Stimulated activated CD8-positive, alpha-beta memory T cell treated with anti-CD3 and anti-CD28 coated beads, Interleukin-7, amount 100 ng/mL, for 24 hours (primary cell): ENCODE measurements around the gene RAET1E.
"Not testable (repeated sequence)": the region's sequence is repeated elsewhere in the genome, so short reads cannot be mapped to it uniquely, and the experiment has no call there.

Source experiments
- DNase-seq: peaks from one replicate; pipeline ENCODE4 v3.0.0-alpha.2; 2020; ENCODE audit warnings: low read depth

RAET1E gene

GRCh38 chr6:149861603-149862423, 36.1 kb downstream of the RAET1E start:
- DNase-seq: no peak

DNA sequence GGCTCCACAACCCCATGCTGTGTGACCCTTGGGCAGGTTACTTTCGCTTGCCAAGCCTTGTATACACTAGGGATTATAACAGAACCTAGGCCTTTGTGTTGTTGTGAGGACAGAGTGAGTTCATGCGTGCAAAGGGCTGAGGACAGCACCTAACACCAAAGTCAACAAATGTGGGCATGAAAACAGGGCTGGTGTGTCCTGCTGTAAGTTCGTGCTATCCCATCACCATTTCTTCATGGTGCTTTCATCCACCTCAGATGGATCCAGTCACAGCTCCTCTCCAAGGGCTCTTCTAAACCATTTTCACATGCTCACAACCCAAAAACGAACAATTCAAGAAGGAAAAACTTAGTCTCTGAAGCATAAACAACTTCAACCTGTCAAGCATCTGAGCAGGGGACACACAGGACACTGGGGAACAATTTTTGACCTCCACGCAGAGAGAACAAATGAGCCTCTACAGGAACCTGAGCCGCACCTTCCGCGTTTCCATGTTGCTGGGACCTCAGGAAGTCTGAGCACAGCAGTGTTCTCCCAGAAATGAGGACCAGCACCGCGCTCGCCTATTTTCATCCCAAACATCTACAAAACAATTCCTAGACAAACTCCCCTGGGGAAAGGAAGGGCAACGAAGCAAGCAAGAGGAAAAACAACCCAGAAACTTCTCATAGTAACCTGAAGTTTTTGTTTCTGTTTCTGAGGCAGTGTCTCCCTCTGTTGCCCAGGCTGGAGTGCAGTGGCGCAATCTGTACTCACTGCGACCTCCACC, 36.9 kb downstream of the RAET1E start:
- DNase-seq: no peak

- no peak for DNase-seq
Measured at GRCh38 chr6:149860513-149860833, 37.4 kb downstream of the RAET1E start.

GRCh38 chr6:149859938-149860337, 38.0 kb downstream of the RAET1E start:
- DNase-seq: no peak

- DNase-seq: no peak
Measured at GRCh38 chr6:149859368-149859767, 38.5 kb downstream of the RAET1E start.

- DNase-seq: no peak
Measured at GRCh38 chr6:149857541-149857940, 40.4 kb downstream of the RAET1E start.

- DNase-seq: no peak
Measured at GRCh38 chr6:149856256-149856994, 41.5 kb downstream of the RAET1E start.

GRCh38 chr6:149855741-149856140, 42.2 kb downstream of the RAET1E start:
- DNase-seq: no peak

- DNase-seq: no peak
Measured at GRCh38 chr6:149855040-149855654, 42.8 kb downstream of the RAET1E start.

DNA sequence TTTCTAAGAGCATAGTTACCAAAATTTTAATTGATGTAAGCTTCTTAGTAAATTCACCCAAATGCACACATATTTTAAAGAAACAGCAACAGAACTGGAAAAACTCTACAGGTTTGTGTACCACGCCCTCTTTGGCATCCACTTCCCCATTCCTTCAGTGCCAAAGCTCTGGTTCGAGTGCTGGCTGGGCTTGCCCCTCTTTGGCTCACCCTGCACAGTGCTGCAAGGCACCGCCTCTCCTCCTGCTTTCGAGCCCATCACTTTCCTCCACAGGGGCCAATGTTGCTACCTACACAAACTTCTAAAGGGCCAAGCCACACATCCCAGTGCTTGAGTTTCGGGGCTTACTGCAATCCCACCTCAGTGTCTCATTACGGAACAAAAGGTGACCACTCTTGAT, 43.4 kb downstream of the RAET1E start:
- no peak for DNase-seq

DNA sequence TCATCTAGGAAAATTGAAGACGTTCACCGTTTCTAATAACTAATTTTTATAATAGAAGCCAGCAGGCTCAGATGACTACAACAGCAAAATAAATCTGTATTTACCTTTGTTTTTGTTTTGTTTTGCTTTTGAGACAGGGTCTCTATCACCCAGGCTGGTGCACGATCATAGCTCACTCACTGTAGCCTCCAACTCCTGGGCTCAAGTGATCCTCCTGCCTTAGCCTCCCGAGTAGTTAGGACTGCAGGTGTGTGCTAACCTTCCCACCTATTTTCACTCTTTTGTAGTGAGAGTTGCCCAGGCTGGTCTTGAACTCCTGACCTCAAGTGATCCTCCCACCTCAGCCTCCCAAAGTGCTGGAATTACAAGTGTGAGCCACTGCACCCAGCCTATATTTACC, 43.9 kb downstream of the RAET1E start:
- not testable (repeated sequence) for DNase-seq

GRCh38 chr6:149852881-149853280, 45.0 kb downstream of the RAET1E start:
- DNase-seq: no peak

DNA sequence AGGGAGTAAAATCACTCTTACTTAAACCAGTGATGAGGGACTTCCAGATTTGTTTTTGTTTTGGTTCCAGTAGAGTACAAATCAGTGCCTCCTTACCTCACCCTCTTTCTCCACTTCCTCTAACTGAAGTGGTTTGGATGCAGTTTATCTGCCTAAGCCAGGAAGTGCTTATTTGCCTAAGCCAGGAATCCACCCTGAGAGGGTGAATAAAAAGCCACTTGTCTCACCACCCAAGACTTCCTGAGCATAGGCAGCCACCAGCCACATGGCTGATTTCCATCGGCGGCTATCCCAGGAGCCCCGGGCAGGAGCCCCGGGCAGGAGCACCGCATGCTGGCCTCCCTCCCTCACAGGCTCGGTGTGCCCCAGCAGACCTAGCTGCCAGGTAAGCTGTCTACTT, 45.7 kb downstream of the RAET1E start:
- no peak for DNase-seq

DNA sequence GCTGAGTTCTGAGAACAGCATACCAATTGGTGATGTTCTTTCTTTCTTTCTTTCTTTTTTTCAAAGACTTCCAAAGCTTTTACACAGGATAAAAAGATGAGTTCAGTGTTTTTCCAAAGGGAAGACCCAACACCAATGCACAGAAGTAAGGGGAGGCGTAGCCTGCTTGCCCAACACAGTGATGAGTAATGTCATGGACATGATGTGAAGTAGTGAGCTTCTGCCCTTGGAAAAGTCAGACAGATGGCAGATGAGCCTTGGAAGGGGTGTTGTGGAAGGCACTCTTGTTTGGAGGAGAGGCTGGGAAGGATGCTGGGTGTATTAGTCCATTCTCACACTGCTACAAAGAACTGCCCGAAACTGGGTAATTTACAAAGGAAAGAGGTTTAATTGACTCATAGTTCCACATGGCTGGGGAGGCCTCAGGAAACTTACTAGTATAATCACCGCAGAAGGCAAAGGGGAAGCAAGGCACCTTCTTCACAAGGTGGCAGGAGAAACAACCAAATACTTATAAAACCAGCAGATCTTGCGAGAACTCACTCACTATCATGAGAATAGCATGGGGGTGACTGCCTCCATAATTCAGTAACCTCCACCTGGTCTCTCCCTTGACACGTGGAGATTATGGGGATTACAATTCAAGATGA, 46.3 kb downstream of the RAET1E start:
- DNase-seq: no peak

- DNase-seq: not testable (repeated sequence)
Measured at GRCh38 chr6:149848343-149848742, 49.6 kb downstream of the RAET1E start.
